Measurements from ENCODE around the gene RAD51B. TPM values are rescaled to one million over a fixed set of nuclear protein-coding genes. Genes with fewer than 3 reads are reported as not detected.
A peak's percentile ranks its signal among the peaks of the same experiment; 100 is the strongest.

RAD51B gene
- total and polyA plus RNA-seq, 5 donors = 0.88 to 5.3 (median 3.3) TPM

DNA sequence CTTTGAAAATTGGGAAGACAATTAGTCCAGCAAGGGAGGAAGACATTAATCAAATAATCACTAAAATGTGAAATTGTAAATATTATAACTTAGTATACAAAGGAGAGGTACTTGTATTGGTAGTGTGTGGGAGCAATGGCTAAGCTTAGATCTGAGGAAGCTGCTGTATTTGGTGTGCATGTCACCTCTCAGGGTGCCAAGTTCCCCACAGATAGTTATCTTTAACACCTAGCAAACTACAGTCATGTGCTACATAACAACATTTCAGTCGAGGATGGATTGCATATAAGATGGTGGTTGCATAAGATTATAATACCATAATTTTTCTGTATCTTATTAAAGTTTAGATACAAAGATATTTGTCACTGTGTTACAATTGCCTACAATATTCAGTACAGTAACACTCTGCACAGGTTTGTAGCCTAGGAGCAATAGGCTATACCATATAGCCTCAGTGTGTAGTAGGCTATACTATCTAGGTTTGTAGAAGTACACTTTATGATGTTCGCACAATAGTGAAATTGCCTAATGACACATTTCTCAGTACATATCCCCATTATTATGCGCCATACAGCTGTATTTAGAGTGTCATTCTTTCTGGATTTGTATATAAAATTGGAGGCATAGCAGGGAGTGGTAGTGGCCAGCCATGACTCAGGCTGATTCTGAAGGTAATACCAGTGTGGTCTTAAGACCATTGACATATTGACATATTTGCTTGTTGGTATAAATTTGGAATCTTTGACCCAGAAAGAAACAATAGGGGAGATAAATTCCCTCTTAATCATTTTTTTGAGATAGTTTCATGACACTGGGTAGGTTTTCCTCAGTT lies 55.8 kb downstream of the RAD51B start:
- intact Hi-C loops (cut with DNase I) = no loop called here
- no peak for DNase-seq
- no peaks in the 10 kb centered on the region for H3K9me3 ChIP-seq (ENCODE audit: control insufficient read depth, low read length)
- H3K27me3 ChIP-seq (ENCODE audit: control insufficient read depth, insufficient read depth) = no peaks in the 10 kb centered on the region
- H3K4me3 ChIP-seq (ENCODE audit: low read length) = no peak overlapping the region
- ATAC-seq = no peak
- no peaks in the 10 kb centered on the region for H3K4me1 ChIP-seq (ENCODE audit: control insufficient read depth, insufficient read depth, low read length)
- 73% methylated on average over 3 of the region's 3 CpGs for WGBS
- H3K27ac ChIP-seq (ENCODE audit: low read length) = no peak overlapping the region

DNA sequence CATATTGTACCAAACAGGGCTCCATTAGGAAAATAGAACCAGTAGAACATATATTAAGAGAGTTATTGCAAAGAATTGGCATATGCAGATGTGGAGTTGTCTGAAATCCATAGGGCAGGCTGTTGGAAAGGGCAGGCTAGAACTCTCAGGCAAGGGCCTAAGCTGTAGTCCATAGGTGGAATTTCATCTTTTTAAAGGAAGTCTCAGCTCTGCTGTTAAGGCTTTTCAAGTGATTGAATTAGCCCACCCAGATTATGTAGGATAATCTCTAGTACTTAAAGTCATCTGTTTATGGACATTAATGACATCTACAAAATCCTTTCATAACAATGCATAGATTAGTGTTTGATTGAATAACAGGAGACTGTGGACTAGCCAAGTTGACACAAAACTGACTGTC lies 59.4 kb downstream of the RAD51B start:
- intact Hi-C loops (cut with DNase I) = no loop called here
- no peak for ATAC-seq
- no peak overlapping the region for H3K4me3 ChIP-seq (ENCODE audit: low read length)

DNA sequence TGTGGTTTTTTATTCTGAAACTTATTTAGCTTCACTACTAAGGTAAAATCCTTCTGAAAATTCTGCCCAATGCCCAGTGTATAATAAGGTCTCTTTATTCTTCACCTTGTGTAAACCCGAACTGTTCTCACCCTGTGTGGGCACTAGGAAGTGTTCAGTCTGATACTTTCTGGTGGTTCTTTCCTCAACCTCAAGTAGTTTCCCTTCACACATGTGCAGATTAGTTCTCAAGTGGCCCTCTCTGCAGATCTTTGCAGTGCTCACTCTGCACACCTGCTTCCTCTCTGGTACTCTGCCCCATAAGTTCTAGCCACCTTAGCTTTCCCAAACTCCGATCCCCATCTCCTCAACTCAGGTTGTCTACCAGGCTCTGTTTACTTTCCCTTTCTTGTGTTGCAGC lies 61.6 kb downstream of the RAD51B start:
- intact Hi-C loops (cut with DNase I) = loop anchor here in 1 of 4 donors (5.0 kb wide), 1 partner anchor 946 kb away; no protein-coding TSS in a partner anchor
- H3K27me3 ChIP-seq (ENCODE audit: control insufficient read depth, insufficient read depth) = no peaks in the 10 kb centered on the region
- WGBS = 73% methylated on average over 2 of the region's 2 CpGs

More for the DNA sequence above, 59.4 kb downstream of the RAD51B start:
- H3K4me1 ChIP-seq (ENCODE audit: control insufficient read depth, insufficient read depth, low read length) = no peaks in the 10 kb centered on the region
- no peaks in the 10 kb centered on the region for H3K27me3 ChIP-seq (ENCODE audit: control insufficient read depth, insufficient read depth)
- no peaks in the 10 kb centered on the region for H3K9me3 ChIP-seq (ENCODE audit: control insufficient read depth, low read length)
- no peak overlapping the region for H3K27ac ChIP-seq (ENCODE audit: low read length)
- DNase-seq = no peak

DNA sequence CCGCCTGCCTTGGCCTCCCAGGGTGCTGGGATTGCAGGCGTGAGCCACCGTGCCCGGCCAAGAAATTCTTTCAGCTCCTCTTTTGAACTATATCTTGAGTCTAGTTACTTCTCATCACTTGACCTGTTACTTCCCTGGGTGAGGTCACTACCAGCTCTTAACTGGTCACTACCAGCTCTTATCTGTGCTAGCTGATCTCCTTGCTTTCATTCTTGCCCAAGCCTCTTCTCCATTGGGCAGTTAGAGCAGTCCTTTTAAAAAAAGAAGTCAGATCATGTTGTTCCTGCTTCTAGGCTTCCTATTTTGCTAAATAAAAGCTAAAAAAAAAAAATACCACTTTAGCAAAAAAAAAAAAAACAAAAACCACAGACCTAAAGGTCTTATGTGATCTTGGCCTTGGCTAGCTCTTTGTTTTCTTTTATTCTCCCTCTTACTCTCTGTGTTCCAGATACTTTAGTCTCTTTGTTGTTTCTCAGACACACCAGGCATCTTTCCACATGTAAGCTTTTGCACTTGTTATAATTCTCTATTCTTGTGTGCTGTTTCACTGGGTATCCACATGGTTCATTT lies 63.5 kb downstream of the RAD51B start:
- intact Hi-C loops (cut with DNase I) = loop anchor here in 1 of 4 donors (5.0 kb wide), 1 partner anchor 944 kb away; no protein-coding TSS in a partner anchor
- no peak overlapping the region for H3K4me3 ChIP-seq (ENCODE audit: low read length)
- no peak overlapping the region for H3K27ac ChIP-seq (ENCODE audit: low read length)

More for the DNA sequence above, 61.6 kb downstream of the RAD51B start:
- Histone ChIP-seq H3K4me1 (ENCODE audit: control insufficient read depth, insufficient read depth, low read length) (no peaks in the 10 kb centered on the region), H3K27ac (ENCODE audit: low read length) (no peak overlapping the region), H3K9me3 (ENCODE audit: control insufficient read depth, low read length) (no peaks in the 10 kb centered on the region), H3K4me3 (ENCODE audit: low read length) (no peak overlapping the region)
- ATAC-seq (no peak), DNase-seq (no peak)

DNA sequence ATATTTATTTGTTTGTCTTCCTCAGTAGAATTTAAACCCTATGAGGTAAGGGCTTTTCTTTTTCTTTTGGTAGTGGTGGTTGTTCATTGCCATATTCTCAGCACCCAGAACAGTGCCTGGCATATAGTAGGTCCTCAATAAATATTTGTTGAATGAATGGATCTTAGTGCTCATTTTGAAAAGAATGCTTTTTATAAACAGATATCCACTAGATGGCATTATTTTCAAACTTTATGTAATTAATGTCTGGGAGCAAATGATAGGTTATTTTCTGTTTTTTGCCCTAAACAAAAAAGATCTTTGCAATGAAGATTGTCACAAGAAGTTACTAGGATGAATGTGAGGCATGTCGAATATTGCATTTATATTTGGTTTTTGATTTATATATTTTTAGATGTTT lies 64.1 kb downstream of the RAD51B start:
- Histone ChIP-seq H3K27me3 (ENCODE audit: control insufficient read depth, insufficient read depth) (no peaks in the 10 kb centered on the region), H3K4me3 (ENCODE audit: low read length) (no peak overlapping the region), H3K9me3 (ENCODE audit: control insufficient read depth, low read length) (no peaks in the 10 kb centered on the region), H3K4me1 (ENCODE audit: control insufficient read depth, insufficient read depth, low read length) (peaks cover 1% of the 10 kb centered on the region), H3K27ac (ENCODE audit: low read length) (no peak overlapping the region)
- DNase-seq = no peak
- ATAC-seq = no peak
- WGBS = 44% methylated on average over 1 of the region's 1 CpG
- intact Hi-C loops (cut with DNase I) = loop anchor here in 1 of 4 donors (5.0 kb wide), 1 partner anchor 944 kb away; no protein-coding TSS in a partner anchor

More for the DNA sequence above, 63.5 kb downstream of the RAD51B start:
- no peak for DNase-seq
- Histone ChIP-seq H3K27me3 (ENCODE audit: control insufficient read depth, insufficient read depth) (no peaks in the 10 kb centered on the region), H3K9me3 (ENCODE audit: control insufficient read depth, low read length) (no peaks in the 10 kb centered on the region), H3K4me1 (ENCODE audit: control insufficient read depth, insufficient read depth, low read length) (peaks cover 1% of the 10 kb centered on the region)
- ATAC-seq = peak in 1 of 2 donors; percentile 29
- WGBS = 93% methylated on average over 4 of the region's 4 CpGs

DNA sequence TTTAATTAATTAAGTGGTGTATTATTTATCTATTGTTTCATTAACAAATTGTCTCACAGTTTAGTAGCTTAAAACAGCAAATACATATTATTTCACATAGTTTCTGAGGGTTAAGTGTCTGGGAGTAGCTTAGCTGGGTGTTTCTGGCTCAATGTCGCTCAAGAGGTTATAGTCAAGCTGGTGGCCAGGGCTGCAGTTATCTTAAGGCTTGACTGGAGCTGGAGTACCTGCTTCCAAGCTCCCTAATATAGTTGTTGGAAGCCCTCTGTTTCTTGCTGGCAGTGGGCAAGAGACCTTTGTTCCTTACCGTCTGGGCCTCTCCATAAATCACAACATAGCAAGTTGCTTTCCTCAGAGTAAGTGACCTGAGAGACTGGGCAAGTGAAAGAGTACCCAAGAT lies 66.6 kb downstream of the RAD51B start:
- no peak overlapping the region for H3K27ac ChIP-seq (ENCODE audit: low read length)

DNA sequence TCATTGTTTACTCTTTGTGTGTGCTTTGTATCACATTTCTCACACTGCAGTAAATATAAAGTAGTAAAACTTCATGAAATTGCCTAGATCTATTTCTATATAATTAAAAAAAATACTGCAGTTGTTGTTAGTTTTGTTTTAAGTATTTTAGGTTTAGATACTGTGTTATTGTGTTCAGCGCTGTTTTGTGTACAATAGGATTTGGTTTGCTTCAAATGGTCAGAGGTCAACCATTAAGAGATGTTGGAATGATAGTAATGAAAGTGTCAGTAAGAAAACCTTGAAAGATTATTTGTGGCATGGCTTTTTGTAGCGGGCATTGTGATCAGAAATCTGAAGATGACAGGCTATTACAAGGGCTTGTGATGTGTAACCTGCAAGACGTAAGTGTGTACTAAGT lies 67.9 kb downstream of the RAD51B start:
- WGBS = 84% methylated on average over 3 of the region's 3 CpGs
- H3K4me3 ChIP-seq (ENCODE audit: low read length) = no peak overlapping the region
- no peak overlapping the region for H3K27ac ChIP-seq (ENCODE audit: low read length)
- ATAC-seq (no peak), DNase-seq (no peak)
- H3K9me3 ChIP-seq (ENCODE audit: control insufficient read depth, low read length) = no peaks in the 10 kb centered on the region
- intact Hi-C loops (cut with DNase I) = no loop called here
- H3K27me3 ChIP-seq (ENCODE audit: control insufficient read depth, insufficient read depth) = no peaks in the 10 kb centered on the region
- H3K4me1 ChIP-seq (ENCODE audit: control insufficient read depth, insufficient read depth, low read length) = peaks cover 1% of the 10 kb centered on the region

More for the DNA sequence above, 66.6 kb downstream of the RAD51B start:
- H3K9me3 ChIP-seq (ENCODE audit: control insufficient read depth, low read length) = no peaks in the 10 kb centered on the region
- WGBS = 89% methylated on average over 2 of the region's 2 CpGs
- peaks cover 1% of the 10 kb centered on the region for H3K4me1 ChIP-seq (ENCODE audit: control insufficient read depth, insufficient read depth, low read length)
- H3K4me3 ChIP-seq (ENCODE audit: low read length) = no peak overlapping the region
- no peak for DNase-seq
- ATAC-seq = no peak
- H3K27me3 ChIP-seq (ENCODE audit: control insufficient read depth, insufficient read depth) = no peaks in the 10 kb centered on the region
- intact Hi-C loops (cut with DNase I) = no loop called here

DNA sequence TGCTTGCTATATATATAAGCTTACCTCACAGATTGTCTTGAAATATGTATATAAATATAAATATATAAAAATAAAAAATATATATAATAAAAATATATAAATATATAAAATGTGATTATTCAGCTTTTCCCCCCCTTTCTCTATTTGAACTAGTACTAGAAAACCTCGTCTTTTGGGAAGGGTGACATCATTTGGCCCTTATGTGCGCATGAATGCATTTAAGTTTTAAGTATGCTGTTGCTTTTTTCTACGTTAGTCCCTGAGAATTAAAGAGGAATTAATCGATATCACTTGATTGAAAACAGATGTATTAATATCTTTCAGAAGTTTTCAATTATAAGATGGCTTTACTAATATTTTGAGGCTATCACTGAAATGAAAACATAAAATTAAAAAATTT lies 69.9 kb downstream of the RAD51B start:
- Histone ChIP-seq H3K9me3 (ENCODE audit: control insufficient read depth, low read length) (no peaks in the 10 kb centered on the region), H3K4me3 (ENCODE audit: low read length) (no peak overlapping the region), H3K4me1 (ENCODE audit: control insufficient read depth, insufficient read depth, low read length) (peaks cover 1% of the 10 kb centered on the region), H3K27me3 (ENCODE audit: control insufficient read depth, insufficient read depth) (no peaks in the 10 kb centered on the region), H3K27ac (ENCODE audit: low read length) (no peak overlapping the region)
- 91% methylated on average over 4 of the region's 4 CpGs for WGBS
- ATAC-seq (no peak), DNase-seq (no peak)
- intact Hi-C loops (cut with DNase I) = no loop called here

DNA sequence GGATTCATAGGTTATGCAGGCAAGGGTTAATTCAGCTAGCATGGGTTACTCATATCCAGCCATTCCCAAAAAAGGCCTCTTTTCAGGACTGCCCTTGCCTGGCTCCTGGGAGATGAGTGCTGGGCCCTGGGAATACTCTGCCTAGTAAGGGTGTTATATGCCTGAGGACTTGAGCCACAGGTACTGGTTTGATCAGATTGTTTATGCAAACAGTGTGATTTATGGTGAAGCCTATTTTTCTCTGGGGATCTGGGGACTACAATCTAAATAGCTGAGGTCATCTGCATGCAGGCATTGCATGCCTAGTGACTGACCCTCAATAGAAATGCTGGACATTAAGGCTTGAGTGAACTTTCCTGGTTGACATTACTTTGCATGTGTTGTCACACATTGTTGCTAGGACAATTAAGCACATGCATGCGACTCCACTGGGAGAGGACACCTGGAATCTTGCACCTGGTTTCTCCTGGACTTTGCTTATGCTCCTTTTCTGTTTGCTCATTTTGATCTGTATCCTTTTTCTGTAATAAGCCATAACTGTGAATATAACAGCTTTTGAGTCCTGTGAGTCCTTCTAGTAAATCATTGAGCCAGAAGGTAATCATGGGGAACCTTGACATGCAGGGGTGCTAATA lies 73.0 kb downstream of the RAD51B start:
- WGBS = 95% methylated on average over 1 of the region's 1 CpG
- ATAC-seq = no peak

DNA sequence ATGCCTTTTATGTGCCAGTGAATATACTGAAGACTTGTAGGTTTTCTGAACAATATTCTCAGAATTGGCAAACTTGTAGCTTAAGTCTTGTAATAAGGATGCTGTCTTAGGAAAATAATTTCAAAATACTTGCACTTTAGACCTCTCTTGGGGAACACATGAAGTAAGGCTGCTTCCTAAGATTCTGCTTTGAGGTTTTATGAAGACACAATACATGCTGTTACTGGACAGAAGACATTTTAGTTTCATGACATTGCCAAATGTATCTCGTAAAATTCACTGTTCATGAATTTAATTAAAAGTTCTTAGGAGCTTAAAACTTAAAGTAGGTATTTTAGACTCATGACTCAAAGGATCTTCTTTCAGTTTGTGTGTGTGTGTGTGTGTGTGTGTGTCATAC lies 80.7 kb downstream of the RAD51B start:
- H3K9me3 ChIP-seq (ENCODE audit: control insufficient read depth, low read length) = peaks cover 2% of the 10 kb centered on the region
- no peak overlapping the region for H3K4me3 ChIP-seq (ENCODE audit: low read length)
- no peaks in the 10 kb centered on the region for H3K27me3 ChIP-seq (ENCODE audit: control insufficient read depth, insufficient read depth)
- WGBS = 86% methylated on average over 1 of the region's 1 CpG
- intact Hi-C loops (cut with DNase I) = no loop called here
- H3K27ac ChIP-seq (ENCODE audit: low read length) = no peak overlapping the region
- DNase-seq (no peak), ATAC-seq (no peak)
- no peaks in the 10 kb centered on the region for H3K4me1 ChIP-seq (ENCODE audit: control insufficient read depth, insufficient read depth, low read length)

More for the DNA sequence above, 73.0 kb downstream of the RAD51B start:
- Histone ChIP-seq H3K4me1 (ENCODE audit: control insufficient read depth, insufficient read depth, low read length) (no peaks in the 10 kb centered on the region), H3K27me3 (ENCODE audit: control insufficient read depth, insufficient read depth) (no peaks in the 10 kb centered on the region), H3K27ac (ENCODE audit: low read length) (no peak overlapping the region), H3K9me3 (ENCODE audit: control insufficient read depth, low read length) (no peaks in the 10 kb centered on the region), H3K4me3 (ENCODE audit: low read length) (no peak overlapping the region)
- intact Hi-C loops (cut with DNase I) = no loop called here
- no peak for DNase-seq

All from right cardiac atrium (tissue), 5 donors.